HEK293T (cell line): Measurements from ENCODE around the gene SLC25A1.

Experiments
- CTCF ChIA-PET: fragments of 350-600 bp; formaldehyde crosslinking; extraction: SDS; loops from one replicate; lab custom pipeline; 2021; ENCODE audit warnings: antibody characterized with exemption, inconsistent platforms; lab: Yijun Ruan, JAX
- POLR2A ChIA-PET: fragments of 350-600 bp; formaldehyde crosslinking; extraction: SDS; loops from one replicate; lab custom pipeline; 2020; ENCODE audit warnings: antibody characterized with exemption, inconsistent platforms; lab: Yijun Ruan, JAX
- DNase-seq: peaks from one replicate; pipeline ENCODE4 v3.0.0; 2012; ENCODE audit warnings: mixed read lengths; ENCODE audit errors: extremely low spot score
- ARNT ChIP-seq: fragments of 450-650 bp; IDR thresholded peaks from 2 replicates; pipeline ENCODE4 v1.6.1; 2017; ENCODE audit warnings: mild to moderate bottlenecking
- BHLHE40 ChIP-seq: fragments of 450-650 bp; IDR thresholded peaks from 2 replicates; pipeline ENCODE4 v1.6.1; 2016; ENCODE audit warnings: mild to moderate bottlenecking, moderate library complexity, borderline replicate concordance
- CTBP1 ChIP-seq: fragments of 450-650 bp; IDR thresholded peaks from 2 replicates; pipeline ENCODE4 v1.6.1; 2016; ENCODE audit warnings: borderline replicate concordance
- ELF4 ChIP-seq: fragments of 450-650 bp; IDR thresholded peaks from 2 replicates; pipeline ENCODE4 v1.6.1; 2017; ENCODE audit warnings: antibody characterized with exemption
- FOXA1 ChIP-seq: fragments of 450-650 bp; IDR thresholded peaks from 2 replicates; pipeline ENCODE4 v1.6.1; 2016; ENCODE audit warnings: mild to moderate bottlenecking
- FOXK2 ChIP-seq: fragments of 450-650 bp; IDR thresholded peaks from 2 replicates; pipeline ENCODE4 v1.6.1; 2016; ENCODE audit warnings: mild to moderate bottlenecking
- FOXM1 ChIP-seq: fragments of 450-650 bp; IDR thresholded peaks from 2 replicates; pipeline ENCODE4 v1.6.1; 2017; ENCODE audit warnings: mild to moderate bottlenecking, borderline replicate concordance
- HDGF ChIP-seq: fragments of 450-650 bp; IDR thresholded peaks from 2 replicates; pipeline ENCODE4 v1.6.1; 2017; ENCODE audit warnings: antibody characterized with exemption, borderline replicate concordance
- L3MBTL2 ChIP-seq: fragments of 450-650 bp; conservative IDR thresholded peaks from 2 replicates; pipeline ENCODE4 v1.6.1; 2016; ENCODE audit warnings: mild to moderate bottlenecking
- LEF1 ChIP-seq: fragments of 450-650 bp; IDR thresholded peaks from 2 replicates; pipeline ENCODE4 v1.6.1; 2017; ENCODE audit warnings: mild to moderate bottlenecking, borderline replicate concordance
- NFRKB ChIP-seq: fragments of 450-650 bp; IDR thresholded peaks from 2 replicates; pipeline ENCODE4 v1.6.1; 2016; ENCODE audit warnings: mild to moderate bottlenecking, moderate library complexity
- SP1 ChIP-seq: fragments of 450-650 bp; IDR thresholded peaks from 2 replicates; pipeline ENCODE4 v1.6.1; 2017
- SUZ12 ChIP-seq: fragments of 450-650 bp; IDR thresholded peaks from 2 replicates; pipeline ENCODE4 v1.6.1; 2016; ENCODE audit warnings: mild to moderate bottlenecking
- TARDBP ChIP-seq: fragments of 450-650 bp; IDR thresholded peaks from 2 replicates; pipeline ENCODE4 v1.6.1; 2016
- ZNF384 ChIP-seq: fragments of 450-650 bp; IDR thresholded peaks from 2 replicates; pipeline ENCODE4 v1.6.1; 2016
- TF ChIP-seq, protein P1 (sequence below): fragments of 450-650 bp; IDR thresholded peaks from 2 replicates; pipeline ENCODE4 v1.6.1; 2016

SLC25A1 gene

GRCh38 chr22:19178657-19179496, at the start of gene SLC25A1:
Gene SLC25A1 (minus strand): TSS chr22:19178736. CDS start chr22:19178673, 63 bp downstream.
- TF ChIP-seq, protein P1, sequence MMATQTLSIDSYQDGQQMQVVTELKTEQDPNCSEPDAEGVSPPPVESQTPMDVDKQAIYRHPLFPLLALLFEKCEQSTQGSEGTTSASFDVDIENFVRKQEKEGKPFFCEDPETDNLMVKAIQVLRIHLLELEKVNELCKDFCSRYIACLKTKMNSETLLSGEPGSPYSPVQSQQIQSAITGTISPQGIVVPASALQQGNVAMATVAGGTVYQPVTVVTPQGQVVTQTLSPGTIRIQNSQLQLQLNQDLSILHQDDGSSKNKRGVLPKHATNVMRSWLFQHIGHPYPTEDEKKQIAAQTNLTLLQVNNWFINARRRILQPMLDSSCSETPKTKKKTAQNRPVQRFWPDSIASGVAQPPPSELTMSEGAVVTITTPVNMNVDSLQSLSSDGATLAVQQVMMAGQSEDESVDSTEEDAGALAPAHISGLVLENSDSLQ: no peak
- TF ChIP-seq FOXA1 (no peak), L3MBTL2 (peak; percentile 25; the same call in 1 of the 2 replicates), ARNT (no peak)
- POLR2A ChIA-PET: interaction anchor here (0.7 to 3.5 kb wide), 11 partner anchors 11 to 301 kb away, joined by 3 to 20 read pairs (median 4); partner anchors contain the start of genes CDC45, CLTCL1, ESS2 and HIRA
- peak; percentile 97 for DNase-seq
- CTCF ChIA-PET: interaction anchor here (0.6 to 1.8 kb wide), 8 partner anchors 12 to 232 kb away, joined by 3 to 8 read pairs (median 4); partner anchors contain the start of gene ESS2

DNA sequence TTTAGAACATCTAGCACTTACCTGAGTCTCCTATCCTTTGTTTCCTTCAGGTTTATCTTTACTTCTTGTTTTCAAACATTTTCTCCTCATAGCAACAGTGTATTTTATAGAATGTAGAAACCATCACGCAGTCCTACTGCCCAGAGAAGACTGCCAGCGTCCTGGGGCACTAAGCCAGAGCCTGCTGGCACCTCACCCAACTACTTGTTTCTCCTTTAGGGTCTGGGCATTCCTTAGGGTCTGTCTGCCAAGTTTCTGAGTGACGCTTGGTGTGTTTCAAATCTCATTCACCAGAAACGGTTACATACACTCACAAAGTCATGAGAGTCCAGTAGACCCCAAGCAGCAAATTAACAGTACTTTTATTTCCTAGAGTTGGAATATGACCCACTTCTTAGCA, 49.6 kb upstream of the SLC25A1 start:
- DNase-seq: no peak
- CTCF ChIA-PET: no interaction called here
- POLR2A ChIA-PET: no interaction called here
- TF ChIP-seq LEF1 (no peak), SUZ12 (no peak), ELF4 (no peak), ZNF384 (no peak), BHLHE40 (no peak), CTBP1 (no peak), NFRKB (no peak), SP1 (no peak), FOXM1 (no peak), TARDBP (no peak), HDGF (no peak), FOXA1 (no peak), L3MBTL2 (no peak)
- TF ChIP-seq, protein P1: no peak

- ChIA-PET CTCF (interaction anchor here (0.6 kb wide), 1 partner anchor 88 kb away, joined by 3 read pairs; no protein-coding TSS in a partner anchor), POLR2A (no interaction called here)
- TF ChIP-seq ARNT: no peak
- no peak for TF ChIP-seq CTBP1
- no peak for TF ChIP-seq FOXK2
- no peak for TF ChIP-seq ZNF384
- no peak for TF ChIP-seq SP1
- no peak for TF ChIP-seq ELF4
- no peak for TF ChIP-seq LEF1
- no peak for TF ChIP-seq BHLHE40
- TF ChIP-seq NFRKB: no peak
- no peak for TF ChIP-seq FOXM1
- TF ChIP-seq SUZ12: no peak
- TF ChIP-seq, protein P1: no peak
- TF ChIP-seq TARDBP: no peak
- no peak for TF ChIP-seq L3MBTL2
- no peak for TF ChIP-seq HDGF
- no peak for TF ChIP-seq FOXA1
- no peak for DNase-seq
Measured at GRCh38 chr22:19226428-19226827, 47.9 kb upstream of the SLC25A1 start.

GRCh38 chr22:19225560-19225959, 47.0 kb upstream of the SLC25A1 start:
- CTCF ChIA-PET: interaction anchor here (0.6 kb wide), 1 partner anchor 16 kb away, joined by 3 read pairs; no protein-coding TSS in a partner anchor
- TF ChIP-seq SUZ12 (no peak), SP1 (no peak), L3MBTL2 (no peak), ZNF384 (no peak), CTBP1 (no peak), FOXK2 (no peak), BHLHE40 (no peak), FOXA1 (no peak), HDGF (no peak), TARDBP (no peak), LEF1 (no peak), NFRKB (no peak), ELF4 (no peak), ARNT (no peak), FOXM1 (no peak)
- TF ChIP-seq, protein P1: no peak
- no peak for DNase-seq
- POLR2A ChIA-PET: no interaction called here

DNA sequence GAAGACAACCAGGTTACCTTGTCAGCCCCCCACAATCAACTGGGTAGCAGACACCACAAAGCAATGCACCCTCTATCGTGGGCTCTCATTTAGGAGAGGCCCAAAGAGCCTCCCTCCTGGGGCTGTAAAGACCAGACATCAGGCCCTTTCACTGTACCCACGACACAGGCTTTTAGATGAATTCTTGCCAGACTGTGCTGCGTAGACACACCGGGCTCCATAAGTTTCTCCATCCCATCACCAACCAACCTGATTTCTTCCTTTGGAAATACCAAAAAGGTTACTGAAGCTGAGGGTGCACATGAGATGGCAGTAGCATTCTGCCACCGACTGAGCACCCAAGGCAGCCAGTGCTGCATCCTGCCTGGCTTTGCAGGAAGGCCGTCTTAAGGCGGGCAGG, 46.4 kb upstream of the SLC25A1 start:
- DNase-seq: no peak
- TF ChIP-seq SP1 (no peak), TARDBP (no peak), BHLHE40 (no peak), ZNF384 (no peak), FOXM1 (no peak)
- ChIA-PET POLR2A (no interaction called here), CTCF (no interaction called here)
